HepG2 (cell line): ENCODE measurements around the gene MCM3AP. TPM values are rescaled to one million over a fixed set of nuclear protein-coding genes. Genes with fewer than 3 reads are reported as not detected.

Experiments used
- CBX2 ChIP-seq, 2 experiments: fragments of 200-600 bp in 1 of 2; sonication (generic); formaldehyde crosslinking in 1 of 2; IDR thresholded peaks; 2 replicates each; pipeline versions ENCODE4 v1.7.0 to v1.8.1; 2018 to 2022; ENCODE audit warnings: low read depth in 2 of 2, low read length in 1 of 2, mild to moderate bottlenecking in 1 of 2, missing genetic modification reagents in 1 of 2
- CREB1 ChIP-seq, 2 experiments: fragments of 450-650 bp in 1 of 2; IDR thresholded peaks; 2 replicates each; pipeline ENCODE4 v1.6.1; 2016 to 2017; ENCODE audit warnings: control low read depth in 1 of 2, mild to moderate bottlenecking in 1 of 2, missing compliant biosample characterization in 1 of 2, missing genetic modification characterization in 1 of 2
- FLYWCH1 ChIP-seq: sonication (generic); formaldehyde crosslinking; IDR thresholded peaks from 2 replicates; pipeline ENCODE4 v1.8.1; 2023; ENCODE audit warnings: mild to moderate bottlenecking, missing genetic modification reagents
- FOXC1 ChIP-seq: sonication (generic); formaldehyde crosslinking; IDR thresholded peaks from 2 replicates; pipeline ENCODE4 v1.8.0; 2022; ENCODE audit warnings: mild to moderate bottlenecking, missing genetic modification reagents, borderline replicate concordance
- JDP2 ChIP-seq: sonication (generic); formaldehyde crosslinking; IDR thresholded peaks from 2 replicates; pipeline ENCODE4 v1.8.1; 2022; ENCODE audit warnings: missing genetic modification reagents, borderline replicate concordance
- PHF20 ChIP-seq: sonication (generic); formaldehyde crosslinking; IDR thresholded peaks from 2 replicates; pipeline ENCODE4 v1.5.0; 2020; ENCODE audit warnings: mild to moderate bottlenecking, missing genetic modification reagents
- SMARCE1 ChIP-seq: fragments of 450-650 bp; IDR thresholded peaks from 2 replicates; pipeline ENCODE4 v1.6.1; 2017; ENCODE audit warnings: borderline replicate concordance
- ZBTB8A ChIP-seq: sonication (generic); formaldehyde crosslinking; IDR thresholded peaks from 2 replicates; pipeline ENCODE4 v1.4.0; 2020; ENCODE audit warnings: mild to moderate bottlenecking, low read depth, missing genetic modification reagents, borderline replicate concordance
- ZFP90 ChIP-seq: sonication (generic); formaldehyde crosslinking; IDR thresholded peaks from 2 replicates; pipeline ENCODE4 v1.8.0; 2022; ENCODE audit warnings: missing genetic modification reagents, mild to moderate bottlenecking, inconsistent platforms, borderline replicate concordance
- ZNF563 ChIP-seq: sonication (generic); formaldehyde crosslinking; IDR thresholded peaks from 2 replicates; pipeline ENCODE4 v1.8.0; 2022; ENCODE audit warnings: mild to moderate bottlenecking, moderate library complexity, missing genetic modification reagents
- ZNF75D ChIP-seq: sonication (generic); formaldehyde crosslinking; IDR thresholded peaks from 2 replicates; pipeline ENCODE4 v1.8.1; 2023; ENCODE audit warnings: missing genetic modification reagents, mild to moderate bottlenecking, borderline replicate concordance
- polyA plus RNA-seq, 8 experiments: library from polyadenylated mRNA; depleted of rRNA in 3 of 8; stranded (reverse) in 7 of 8; unstranded in 1 of 8; fragments of >200 nt; fragmentation: Illumina TruSeq in 4 of 8; extraction: Trizol in 4 of 8; gene quantifications; 2 replicates each; pipeline versions ENCODE4 v1.2.1 to v1.2.3, GENCODE V29; 2011 to 2016; ENCODE audit warnings: low read depth in 4 of 8, missing spikeins in 1 of 8, mixed read lengths in 1 of 8; ENCODE audit not compliant: insufficient read depth in 1 of 8
- total RNA-seq, 5 experiments: library from RNA; depleted of rRNA; stranded (reverse); fragments of >200 nt; fragmentation: Illumina TruSeq; extraction: Trizol; gene quantifications; 2 replicates each; pipeline ENCODE4 v1.2.3, GENCODE V29; 2016; ENCODE audit warnings: low read depth in 1 of 5
- TF ChIP-seq, protein P1 (sequence below): sonication (generic); formaldehyde crosslinking; IDR thresholded peaks from 2 replicates; pipeline ENCODE4 v1.5.1; 2020; ENCODE audit warnings: missing genetic modification reagents, mild to moderate bottlenecking, borderline replicate concordance
- TF ChIP-seq, protein P2 (sequence below): sonication (generic); formaldehyde crosslinking; IDR thresholded peaks from 2 replicates; pipeline ENCODE4 v1.5.0; 2020; ENCODE audit warnings: mild to moderate bottlenecking, missing genetic modification reagents, borderline replicate concordance

Gene MCM3AP
- total and polyA plus RNA-seq, 2 of the 13 experiments (the other 11 are each of a cell fraction or from before 2014, with no cell fraction given) = 27.0 to 54.7 TPM

DNA sequence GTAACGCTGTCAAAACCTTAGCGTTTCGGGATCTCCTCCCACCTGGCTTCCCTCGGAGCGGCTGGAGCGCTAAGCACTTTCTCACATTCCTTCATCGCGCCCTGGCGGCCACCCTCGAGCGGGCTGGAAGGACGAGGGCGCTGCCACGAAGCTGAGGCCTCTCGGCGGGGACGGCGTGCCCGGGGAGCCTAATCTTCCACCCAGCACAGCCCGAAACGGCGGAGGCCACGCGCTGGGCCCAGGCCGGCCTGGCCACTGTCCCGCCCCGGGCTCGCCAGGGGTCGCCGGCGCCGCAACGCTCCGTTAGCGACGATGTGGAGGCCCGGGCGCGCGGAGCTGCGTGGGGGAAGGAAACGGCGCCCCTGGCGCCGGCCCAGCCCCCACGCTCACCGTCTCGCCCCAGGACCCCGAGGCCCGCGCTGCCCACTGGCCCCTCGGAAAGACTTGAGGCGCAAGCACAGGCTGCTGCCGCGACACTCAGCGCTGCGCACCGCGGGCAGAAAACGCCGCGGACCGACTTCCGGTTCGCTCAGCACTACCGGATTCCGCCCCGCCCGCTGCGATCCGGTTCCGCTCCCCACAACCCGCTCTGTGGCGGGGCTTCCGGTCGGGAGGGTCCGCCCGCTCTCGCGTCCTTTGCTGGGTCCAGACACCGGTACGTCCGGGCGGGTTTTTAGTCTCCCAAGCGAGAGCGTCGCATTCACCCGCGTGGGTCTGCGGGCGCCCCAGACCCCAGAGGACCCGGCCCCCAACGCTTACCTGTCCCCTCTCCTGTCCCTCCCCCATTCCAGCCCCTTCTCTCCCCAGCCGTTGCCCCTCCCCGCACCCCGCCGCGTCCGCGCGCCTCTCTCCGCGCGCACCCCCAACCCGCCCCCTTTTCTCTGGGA lies 593 bp upstream of the MCM3AP start, which contains the start of gene YBEY (continued):
- TF ChIP-seq, protein P1, sequence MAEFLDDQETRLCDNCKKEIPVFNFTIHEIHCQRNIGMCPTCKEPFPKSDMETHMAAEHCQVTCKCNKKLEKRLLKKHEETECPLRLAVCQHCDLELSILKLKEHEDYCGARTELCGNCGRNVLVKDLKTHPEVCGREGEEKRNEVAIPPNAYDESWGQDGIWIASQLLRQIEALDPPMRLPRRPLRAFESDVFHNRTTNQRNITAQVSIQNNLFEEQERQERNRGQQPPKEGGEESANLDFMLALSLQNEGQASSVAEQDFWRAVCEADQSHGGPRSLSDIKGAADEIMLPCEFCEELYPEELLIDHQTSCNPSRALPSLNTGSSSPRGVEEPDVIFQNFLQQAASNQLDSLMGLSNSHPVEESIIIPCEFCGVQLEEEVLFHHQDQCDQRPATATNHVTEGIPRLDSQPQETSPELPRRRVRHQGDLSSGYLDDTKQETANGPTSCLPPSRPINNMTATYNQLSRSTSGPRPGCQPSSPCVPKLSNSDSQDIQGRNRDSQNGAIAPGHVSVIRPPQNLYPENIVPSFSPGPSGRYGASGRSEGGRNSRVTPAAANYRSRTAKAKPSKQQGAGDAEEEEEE (CRISPR knock-in tag) = no peak
- TF ChIP-seq CBX2 (IDR thresholded peaks at IDR 0.05; ENCODE audit: low read depth, low read length) (no peak), CBX2 (CRISPR knock-in tag; IDR thresholded peaks at IDR 0.05; ENCODE audit: low read depth) (no peak), PHF20 (CRISPR knock-in tag) (peak; percentile 96), ZBTB8A (CRISPR knock-in tag) (no peak), FOXC1 (CRISPR knock-in tag) (peak; percentile 96), ZFP90 (CRISPR knock-in tag) (no peak; the same call in 1 of the 2 replicates), ZNF75D (no peak), JDP2 (no peak; the same call in 1 of the 2 replicates), SMARCE1 (no peak), CREB1 (IDR thresholded peaks at IDR 0.05) (0 out of 2 replicates have a peak, but pooled peaks have one; percentile 29), CREB1 (CRISPR knock-in tag; IDR thresholded peaks at IDR 0.05) (no peak), ZNF563 (CRISPR knock-in tag) (peak; percentile 82; the same call in 1 of the 2 replicates), FLYWCH1 (CRISPR knock-in tag) (no peak)
- TF ChIP-seq, protein P2, sequence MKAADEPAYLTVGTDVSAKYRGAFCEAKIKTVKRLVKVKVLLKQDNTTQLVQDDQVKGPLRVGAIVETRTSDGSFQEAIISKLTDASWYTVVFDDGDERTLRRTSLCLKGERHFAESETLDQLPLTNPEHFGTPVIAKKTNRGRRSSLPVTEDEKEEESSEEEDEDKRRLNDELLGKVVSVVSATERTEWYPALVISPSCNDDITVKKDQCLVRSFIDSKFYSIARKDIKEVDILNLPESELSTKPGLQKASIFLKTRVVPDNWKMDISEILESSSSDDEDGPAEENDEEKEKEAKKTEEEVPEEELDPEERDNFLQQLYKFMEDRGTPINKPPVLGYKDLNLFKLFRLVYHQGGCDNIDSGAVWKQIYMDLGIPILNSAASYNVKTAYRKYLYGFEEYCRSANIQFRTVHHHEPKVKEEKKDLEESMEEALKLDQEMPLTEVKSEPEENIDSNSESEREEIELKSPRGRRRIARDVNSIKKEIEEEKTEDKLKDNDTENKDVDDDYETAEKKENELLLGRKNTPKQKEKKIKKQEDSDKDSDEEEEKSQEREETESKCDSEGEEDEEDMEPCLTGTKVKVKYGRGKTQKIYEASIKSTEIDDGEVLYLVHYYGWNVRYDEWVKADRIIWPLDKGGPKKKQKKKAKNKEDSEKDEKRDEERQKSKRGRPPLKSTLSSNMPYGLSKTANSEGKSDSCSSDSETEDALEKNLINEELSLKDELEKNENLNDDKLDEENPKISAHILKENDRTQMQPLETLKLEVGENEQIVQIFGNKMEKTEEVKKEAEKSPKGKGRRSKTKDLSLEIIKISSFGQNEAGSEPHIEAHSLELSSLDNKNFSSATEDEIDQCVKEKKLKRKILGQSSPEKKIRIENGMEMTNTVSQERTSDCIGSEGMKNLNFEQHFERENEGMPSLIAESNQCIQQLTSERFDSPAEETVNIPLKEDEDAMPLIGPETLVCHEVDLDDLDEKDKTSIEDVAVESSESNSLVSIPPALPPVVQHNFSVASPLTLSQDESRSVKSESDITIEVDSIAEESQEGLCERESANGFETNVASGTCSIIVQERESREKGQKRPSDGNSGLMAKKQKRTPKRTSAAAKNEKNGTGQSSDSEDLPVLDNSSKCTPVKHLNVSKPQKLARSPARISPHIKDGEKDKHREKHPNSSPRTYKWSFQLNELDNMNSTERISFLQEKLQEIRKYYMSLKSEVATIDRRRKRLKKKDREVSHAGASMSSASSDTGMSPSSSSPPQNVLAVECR (CRISPR knock-in tag) = peak; percentile 98; the same call in 1 of the 2 replicates
